Measurements from ENCODE around the gene TYRO3. TPM values are rescaled to one million over a fixed set of nuclear protein-coding genes. Genes with fewer than 3 reads are reported as not detected.

Gene TYRO3
- total and polyA plus RNA-seq, 2 donors (not counting 1 experiment from before 2014, with no cell fraction given): 0.05 TPM; not detected in 1

DNA sequence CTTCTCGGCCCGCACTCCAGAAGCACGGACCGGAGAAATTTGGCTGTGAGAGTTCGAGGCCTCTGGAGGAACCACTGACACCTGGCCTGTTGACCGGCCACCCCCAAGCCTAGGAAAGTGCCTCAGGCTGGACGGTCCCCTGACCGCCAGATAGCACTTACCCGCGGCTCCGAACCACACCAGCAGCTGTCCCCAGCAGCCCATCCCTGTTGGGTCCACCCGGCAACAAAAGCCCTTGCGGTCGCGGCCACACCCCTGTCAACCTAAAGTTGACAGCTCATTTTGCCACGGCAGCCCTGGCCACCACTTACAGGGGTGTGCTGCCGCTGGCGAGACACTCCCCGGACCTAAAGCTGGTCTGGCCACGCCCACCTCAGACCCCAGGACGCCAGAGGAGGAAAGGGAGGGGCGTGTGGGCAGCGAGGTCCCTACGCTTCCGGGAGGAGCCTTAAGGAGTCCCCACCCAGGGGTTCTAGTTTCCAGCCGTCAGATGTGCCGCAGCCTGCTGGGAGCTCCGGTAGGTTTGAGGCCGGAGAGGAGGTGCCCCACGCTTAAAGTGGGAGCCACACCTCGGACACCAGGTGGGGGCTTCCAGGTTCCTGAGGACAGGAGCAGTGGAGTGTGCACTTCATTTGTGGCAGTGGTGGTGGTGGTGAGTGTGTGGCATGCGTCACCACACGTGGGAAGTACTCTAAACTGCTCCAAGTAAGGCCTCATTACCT is 45.3 kb upstream of the TYRO3 start, which contains the start of gene LTK:
Gene LTK, minus strand, starts transcription at position 322 of the 722 bp plus-strand sequence. Its CDS starts 118 bp downstream, at position 204.
- peak within 1 kb of the TSS; percentile 71 for H3K27ac Mint-ChIP-seq
- peaks cover 0 to 27% (median 11%) of the 10 kb centered on the region in 4 experiments for H3K27me3 ChIP-seq (replicated peaks in 1 of 4; ENCODE audit: control extremely low read depth in 1 of 4, control insufficient read depth in 3 of 4, insufficient read depth in 4 of 4, low read length in 3 of 4)
- WGBS (ENCODE audit: insufficient coverage): 12% methylated on average over 33 of the region's 33 CpGs
- TF ChIP-seq, protein P1, sequence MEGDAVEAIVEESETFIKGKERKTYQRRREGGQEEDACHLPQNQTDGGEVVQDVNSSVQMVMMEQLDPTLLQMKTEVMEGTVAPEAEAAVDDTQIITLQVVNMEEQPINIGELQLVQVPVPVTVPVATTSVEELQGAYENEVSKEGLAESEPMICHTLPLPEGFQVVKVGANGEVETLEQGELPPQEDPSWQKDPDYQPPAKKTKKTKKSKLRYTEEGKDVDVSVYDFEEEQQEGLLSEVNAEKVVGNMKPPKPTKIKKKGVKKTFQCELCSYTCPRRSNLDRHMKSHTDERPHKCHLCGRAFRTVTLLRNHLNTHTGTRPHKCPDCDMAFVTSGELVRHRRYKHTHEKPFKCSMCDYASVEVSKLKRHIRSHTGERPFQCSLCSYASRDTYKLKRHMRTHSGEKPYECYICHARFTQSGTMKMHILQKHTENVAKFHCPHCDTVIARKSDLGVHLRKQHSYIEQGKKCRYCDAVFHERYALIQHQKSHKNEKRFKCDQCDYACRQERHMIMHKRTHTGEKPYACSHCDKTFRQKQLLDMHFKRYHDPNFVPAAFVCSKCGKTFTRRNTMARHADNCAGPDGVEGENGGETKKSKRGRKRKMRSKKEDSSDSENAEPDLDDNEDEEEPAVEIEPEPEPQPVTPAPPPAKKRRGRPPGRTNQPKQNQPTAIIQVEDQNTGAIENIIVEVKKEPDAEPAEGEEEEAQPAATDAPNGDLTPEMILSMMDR (IDR thresholded peaks at IDR 0.05): no peak
- no peak for TF ChIP-seq EZH2 (IDR thresholded peaks at IDR 0.05; ENCODE audit: borderline replicate concordance, insufficient read depth, low read depth, low read length, poor library complexity, severe bottlenecking)
- peaks cover 27% of the 10 kb centered on the region for H3K4me1 Mint-ChIP-seq
- H3K4me3 Mint-ChIP-seq: peak within 1 kb of the TSS; percentile 88
- peaks cover 4% of the 10 kb centered on the region for H4K20me1 ChIP-seq (ENCODE audit: control insufficient read depth, insufficient read depth, low read length, poor library complexity, severe bottlenecking)
- no peak within 1 kb of the TSS for H3K27ac ChIP-seq (ENCODE audit: low read length in 2 of 2)
- peak; percentile 9 for ATAC-seq (ENCODE audit: low read depth)
- peaks cover 30% of the 10 kb centered on the region in 2 donors for H3K4me1 ChIP-seq (ENCODE audit: control insufficient read depth in 2 of 2, insufficient read depth in 2 of 2, low read length in 2 of 2)
- CTCF ChIA-PET: interaction anchor here (1.0 to 2.3 kb wide), 3 partner anchors 12 to 52 kb away, joined by 3 to 8 read pairs (median 3); no protein-coding TSS in a partner anchor
- H3K9ac ChIP-seq (ENCODE audit: low read length): peak within 1 kb of the TSS; percentile 74
- no peaks in the 10 kb centered on the region for H3K79me2 ChIP-seq (ENCODE audit: control insufficient read depth, insufficient read depth, low read length)
- DNase-seq: peak; percentile 45
- H3K36me3 ChIP-seq (replicated peaks in 1 of 2; ENCODE audit: control extremely low read depth in 1 of 2, control insufficient read depth in 1 of 2, extremely low read depth in 1 of 2, insufficient read depth in 2 of 2, low read length in 1 of 2): peaks cover 0 to 3% of the 10 kb centered on the region in 2 experiments
- H3K4me3 ChIP-seq (ENCODE audit: control extremely low read depth in 1 of 5, extremely low read depth in 1 of 5, insufficient read depth in 1 of 5, low read depth in 2 of 5, low read length in 4 of 5): peak within 1 kb of the TSS; percentile 34 to 76 (median 51)
- H2AFZ ChIP-seq (ENCODE audit: insufficient read depth, low read depth, low read length, poor library complexity, severe bottlenecking): peak within 1 kb of the TSS; percentile 76
- H3K9me3 Mint-ChIP-seq (ENCODE audit: insufficient read depth): no peaks in the 10 kb centered on the region
- intact Hi-C loops (cut with micrococcal nuclease): loop anchor here (1.0 to 5.0 kb wide), 3 partner anchors 11 to 96 kb away; partner anchors contain the start of genes ITPKA and RTF1
- H3K4me2 ChIP-seq (replicated peaks; ENCODE audit: low read depth, low read length, poor library complexity, severe bottlenecking): peak within 1 kb of the TSS; percentile 99
- peaks cover 0 to 11% (median 0%) of the 10 kb centered on the region in 3 donors for H3K9me3 ChIP-seq (ENCODE audit: control extremely low read depth in 1 of 3, control insufficient read depth in 2 of 3, insufficient read depth in 1 of 3, low read length in 2 of 3)
- POLR2A ChIA-PET: interaction anchor here (1.2 kb wide), 1 partner anchor 14 kb away, joined by 3 read pairs; no protein-coding TSS in a partner anchor
- H3K27me3 Mint-ChIP-seq: peaks cover 6% of the 10 kb centered on the region
